ENCODE data around the gene KRT83.

Gene KRT83

DNA sequence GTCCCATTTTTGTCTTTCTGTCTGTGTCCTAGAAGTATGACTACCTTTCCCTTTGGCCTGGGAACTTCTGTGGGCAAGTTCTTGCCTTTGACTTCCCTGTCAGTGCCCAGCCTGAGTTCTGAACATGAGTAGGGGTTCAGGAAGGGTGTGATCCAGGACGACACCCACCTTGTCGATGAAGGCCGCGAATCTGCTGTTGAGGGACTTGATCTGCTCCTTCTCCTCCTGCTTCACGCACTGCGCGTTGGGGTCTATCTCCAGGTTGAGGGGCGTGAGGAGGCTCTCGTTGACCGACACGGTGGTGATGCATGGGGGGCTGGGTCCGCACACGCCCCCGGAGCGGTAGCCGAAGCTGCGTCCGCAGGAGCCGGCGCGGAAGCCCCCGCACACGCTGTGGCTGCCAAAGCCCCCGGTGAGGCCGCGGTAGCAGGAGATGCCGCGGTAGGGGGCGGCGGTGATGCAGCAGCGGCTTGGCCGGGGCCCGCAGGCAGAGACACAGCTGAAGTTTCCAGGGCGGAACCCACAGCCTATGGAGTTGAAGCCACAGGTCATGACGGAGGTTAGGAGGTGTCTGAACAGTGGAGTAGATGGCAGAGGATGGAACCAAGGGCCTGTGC is at the start of gene KRT83:
Gene KRT83 (minus strand): TSS at position 615 of the 617 bp plus-strand sequence. CDS start 63 bp downstream, at position 552.
- no peak for DNase-seq (ENCODE audit: low read depth)

DNA sequence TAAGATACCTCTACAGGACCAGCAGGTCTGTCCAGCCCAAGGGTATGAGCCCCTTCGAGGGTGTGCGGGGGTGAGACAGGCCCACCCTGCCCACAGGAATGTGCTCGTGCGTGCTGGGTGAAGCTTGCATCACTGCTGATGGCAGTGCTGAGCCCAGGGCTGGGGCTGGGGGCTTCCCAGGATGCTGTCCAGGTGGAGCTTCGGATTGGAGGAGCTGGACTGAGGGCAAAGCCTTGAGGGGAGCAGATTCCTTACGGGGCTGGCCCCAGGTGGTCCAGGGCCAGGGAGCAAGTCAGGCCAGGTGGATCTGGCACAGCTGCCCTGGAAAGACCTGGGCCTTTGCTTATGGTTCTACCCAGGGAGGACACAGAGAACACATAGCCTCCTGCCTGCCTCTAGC is 48.6 kb upstream of the KRT83 start:
- DNase-seq (ENCODE audit: low read depth), result no peak

DNA sequence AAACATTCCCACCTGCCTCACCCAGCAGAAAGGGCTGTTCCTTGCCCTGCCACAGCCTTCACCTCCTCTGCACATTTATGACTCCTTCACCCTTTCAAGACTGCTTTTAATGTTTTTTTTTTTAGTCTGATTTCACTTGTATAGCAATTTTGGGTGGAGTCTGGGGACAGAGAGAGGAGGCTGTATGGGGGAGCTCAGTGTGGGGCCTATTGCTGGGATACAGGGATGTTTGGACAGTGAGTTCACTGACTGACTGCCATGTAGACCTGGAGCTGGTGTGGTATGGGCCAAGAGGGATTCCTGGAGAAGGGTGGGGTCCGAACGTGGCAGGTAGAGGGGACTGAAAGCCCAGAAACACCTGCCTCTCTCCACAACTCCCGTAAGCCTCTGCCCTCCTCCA is 48.0 kb upstream of the KRT83 start:
- DNase-seq (ENCODE audit: low read depth), result no peak

DNA sequence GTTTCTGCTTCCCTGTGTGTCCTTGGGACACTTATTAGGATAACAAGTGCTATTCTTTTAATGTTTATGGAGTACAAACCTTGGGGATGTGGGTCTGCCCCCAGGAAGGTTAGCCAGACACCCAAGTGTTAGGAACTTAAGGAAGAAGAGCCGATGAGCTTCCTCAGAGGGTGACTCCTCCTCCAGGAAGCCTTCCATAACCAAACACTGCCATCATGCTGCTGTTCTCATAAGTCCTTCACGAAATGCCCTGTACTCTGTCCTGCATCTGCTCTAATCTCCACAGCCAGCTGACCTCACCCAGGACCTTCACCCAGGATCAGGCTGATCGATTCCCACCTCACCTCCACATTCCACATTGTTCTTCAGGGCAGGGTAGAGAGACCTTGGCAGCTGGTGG is 47.3 kb upstream of the KRT83 start:
- DNase-seq (ENCODE audit: low read depth), result no peak

DNA sequence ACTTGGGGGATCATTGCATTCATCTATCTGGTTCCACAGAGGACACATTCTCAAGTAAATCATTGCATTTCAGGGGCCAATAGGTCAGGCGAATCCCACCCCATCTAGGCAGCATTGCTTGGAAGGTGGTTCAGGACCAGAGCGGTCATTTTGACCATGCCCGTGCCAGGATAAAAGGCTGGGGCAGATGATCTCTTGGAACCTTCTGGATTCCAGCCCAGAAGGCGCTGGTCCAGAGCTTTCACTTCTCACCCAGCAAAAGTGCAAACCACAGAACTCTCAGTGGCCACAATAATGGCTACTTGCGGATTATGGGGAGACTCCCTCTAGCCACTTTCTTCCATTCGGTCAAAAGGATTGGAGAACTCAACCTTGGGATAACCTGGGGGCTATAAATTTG is 46.7 kb upstream of the KRT83 start:
- DNase-seq (ENCODE audit: low read depth), result no peak

DNA sequence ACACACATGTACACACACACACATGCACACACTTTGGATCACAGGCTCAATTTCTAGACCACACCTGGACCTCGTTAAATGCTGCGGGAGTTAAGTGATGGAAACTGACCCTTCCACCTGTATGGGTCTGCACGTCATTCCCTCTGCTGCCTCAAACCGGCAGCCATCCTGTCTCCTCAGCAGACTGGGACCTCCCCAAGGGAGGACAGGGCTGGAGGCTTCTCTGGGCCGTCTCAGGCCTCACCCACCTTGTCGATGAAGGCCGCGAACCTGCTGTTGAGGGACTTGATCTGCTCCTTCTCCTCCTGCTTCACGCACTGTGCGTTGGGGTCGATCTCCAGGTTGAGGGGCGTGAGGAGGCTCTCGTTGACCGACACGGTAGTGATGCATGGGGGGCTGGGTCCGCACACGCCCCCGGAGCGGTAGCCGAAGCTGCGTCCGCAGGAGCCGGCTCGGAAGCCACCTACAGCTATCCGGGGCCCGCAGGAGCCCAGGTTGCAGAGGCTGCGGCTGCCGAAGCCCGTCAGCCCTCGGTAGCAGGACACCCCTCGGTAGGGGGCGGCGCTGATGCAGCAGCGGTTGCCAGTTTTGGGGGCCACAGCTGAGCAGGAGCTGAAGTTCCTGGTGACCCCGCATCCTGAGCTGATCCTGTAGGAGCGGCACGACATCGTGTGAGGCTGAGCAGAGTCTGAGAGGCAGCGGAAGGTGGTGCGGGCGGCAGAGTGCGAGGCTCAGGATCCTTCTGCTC is 45.7 kb upstream of the KRT83 start, which contains the start of gene KRT85:
Gene KRT85 (minus strand): TSS at position 744 of the 748 bp plus-strand sequence. CDS start 76 bp downstream, at position 668.
- no peak for DNase-seq (ENCODE audit: low read depth)

DNA sequence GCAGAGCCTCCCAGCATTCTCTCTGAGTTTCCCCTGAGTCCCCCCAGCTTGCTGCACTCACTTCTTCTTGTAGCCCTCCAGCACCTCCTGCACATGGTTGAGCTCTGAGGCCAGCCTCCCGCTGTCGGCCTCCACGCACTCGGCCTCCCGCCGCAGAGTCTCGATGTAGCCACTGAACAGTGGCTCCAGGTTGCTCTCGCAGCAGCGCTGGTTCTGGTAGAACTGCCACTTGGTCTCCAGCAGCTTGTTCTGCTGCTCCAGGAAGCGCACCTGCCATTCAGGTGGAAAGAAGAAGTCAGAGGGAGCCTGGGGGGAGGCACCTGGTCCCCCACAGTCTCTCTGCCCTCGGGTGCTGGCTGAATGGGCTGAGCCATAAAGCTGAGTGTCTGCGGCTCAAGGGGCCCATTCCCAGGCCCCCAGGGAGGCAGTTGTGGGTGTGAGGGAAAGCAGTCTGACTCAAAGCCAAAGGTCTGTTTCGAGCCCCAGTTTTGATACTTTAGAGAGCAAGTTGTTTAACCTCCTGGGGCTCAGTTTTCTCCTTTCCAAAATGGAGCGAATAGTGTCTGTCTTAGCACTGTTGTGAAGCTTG is 43.8 kb upstream of the KRT83 start:
- DNase-seq (ENCODE audit: low read depth), result no peak

DNA sequence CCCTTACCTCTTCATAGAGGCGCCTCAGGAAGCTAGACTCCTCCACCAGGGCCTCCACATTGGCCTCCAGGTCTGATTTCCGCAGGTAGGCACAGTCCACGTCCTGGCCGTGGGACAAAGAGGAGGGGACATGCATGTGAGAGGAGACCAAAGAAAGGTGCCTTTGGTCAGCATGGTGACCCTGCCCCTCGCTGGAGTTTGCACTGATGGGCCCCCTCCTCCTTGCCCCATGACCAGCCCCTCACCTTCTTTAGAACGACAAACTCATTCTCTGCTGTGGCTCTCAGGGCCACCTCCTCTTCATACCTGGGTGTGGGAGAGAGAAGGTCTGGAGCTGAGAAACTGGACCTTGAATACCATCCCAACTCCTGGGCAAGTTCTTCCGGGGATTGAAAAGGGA is 42.9 kb upstream of the KRT83 start:
- DNase-seq (ENCODE audit: low read depth), result no peak

DNA sequence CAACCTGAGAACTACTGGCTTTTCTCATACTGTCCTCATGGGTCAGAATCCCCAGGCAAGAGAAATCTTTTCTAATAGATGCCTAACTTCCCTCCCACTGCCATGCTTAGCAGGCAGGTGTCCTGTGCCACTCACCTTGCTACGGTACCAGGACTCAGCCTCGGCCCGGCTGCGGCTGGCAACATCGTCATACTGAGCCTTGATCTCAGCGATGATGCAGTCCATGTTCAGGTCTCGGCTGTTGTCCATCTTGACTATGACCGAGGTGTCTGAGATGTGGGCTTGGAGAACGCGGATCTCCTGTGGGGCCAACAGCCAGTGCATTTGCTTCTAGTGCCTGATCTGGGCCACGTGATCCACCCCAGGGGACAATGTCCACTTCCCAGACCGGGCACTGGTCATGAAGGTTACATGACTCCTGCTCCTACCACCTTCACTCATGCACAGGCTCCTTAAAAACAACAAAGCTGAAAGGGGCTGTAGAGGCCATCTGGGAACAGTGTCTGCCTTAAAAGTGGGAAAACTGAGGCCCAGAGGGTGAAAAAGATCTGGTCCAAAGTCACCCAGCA is 42.0 kb upstream of the KRT83 start:
- DNase-seq (ENCODE audit: low read depth), result no peak

DNA sequence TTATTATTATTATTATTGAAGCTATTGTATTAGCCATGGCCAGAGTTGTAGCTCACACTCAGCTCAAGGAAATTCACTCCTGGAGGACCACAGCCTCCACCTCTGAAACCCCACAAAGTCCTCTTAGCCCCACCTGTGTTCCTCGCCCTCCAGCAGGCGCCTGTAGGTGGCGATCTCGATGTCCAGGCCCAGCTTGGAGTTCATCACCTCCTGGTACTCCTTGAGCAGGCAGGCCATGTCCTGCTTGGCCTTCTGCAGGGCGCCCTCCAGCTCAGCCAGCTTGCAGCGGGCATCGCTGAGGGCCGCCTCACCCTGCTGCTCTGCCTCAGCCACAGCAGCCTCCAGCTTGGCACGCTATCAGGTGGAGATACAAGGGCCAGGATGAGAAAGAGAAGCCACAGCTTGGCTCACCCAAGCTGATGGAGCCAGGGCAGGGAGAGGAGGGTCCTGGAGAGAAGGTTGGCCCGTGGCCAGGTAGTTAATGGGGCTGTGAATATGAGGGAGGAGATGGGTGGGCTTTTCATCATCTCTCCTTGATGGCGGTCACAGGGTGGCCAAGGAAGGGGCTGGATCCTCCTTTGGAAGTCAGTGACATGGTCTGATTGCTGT is 41.0 kb upstream of the KRT83 start:
- DNase-seq (ENCODE audit: low read depth), result no peak

DNA sequence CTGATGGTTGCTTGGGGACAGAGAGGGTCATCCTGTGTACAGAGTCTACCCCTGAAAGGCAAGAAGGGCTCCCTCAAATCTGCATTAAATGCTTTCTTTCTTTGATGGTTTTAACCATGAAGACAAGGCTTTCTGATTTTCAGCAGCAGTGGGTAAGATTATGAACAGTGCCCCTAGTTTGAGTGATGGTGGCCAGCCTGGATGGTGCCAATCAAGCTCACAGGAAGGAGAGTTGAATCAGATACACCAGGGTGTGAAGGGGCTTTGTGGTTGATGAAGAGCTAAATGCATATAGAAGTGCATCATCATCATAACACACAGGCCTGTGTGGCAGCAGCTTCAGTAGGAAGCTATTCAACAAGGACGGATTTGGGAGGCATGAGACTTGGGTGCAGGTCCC is 40.4 kb upstream of the KRT83 start:
- no peak for DNase-seq (ENCODE audit: low read depth)

DNA sequence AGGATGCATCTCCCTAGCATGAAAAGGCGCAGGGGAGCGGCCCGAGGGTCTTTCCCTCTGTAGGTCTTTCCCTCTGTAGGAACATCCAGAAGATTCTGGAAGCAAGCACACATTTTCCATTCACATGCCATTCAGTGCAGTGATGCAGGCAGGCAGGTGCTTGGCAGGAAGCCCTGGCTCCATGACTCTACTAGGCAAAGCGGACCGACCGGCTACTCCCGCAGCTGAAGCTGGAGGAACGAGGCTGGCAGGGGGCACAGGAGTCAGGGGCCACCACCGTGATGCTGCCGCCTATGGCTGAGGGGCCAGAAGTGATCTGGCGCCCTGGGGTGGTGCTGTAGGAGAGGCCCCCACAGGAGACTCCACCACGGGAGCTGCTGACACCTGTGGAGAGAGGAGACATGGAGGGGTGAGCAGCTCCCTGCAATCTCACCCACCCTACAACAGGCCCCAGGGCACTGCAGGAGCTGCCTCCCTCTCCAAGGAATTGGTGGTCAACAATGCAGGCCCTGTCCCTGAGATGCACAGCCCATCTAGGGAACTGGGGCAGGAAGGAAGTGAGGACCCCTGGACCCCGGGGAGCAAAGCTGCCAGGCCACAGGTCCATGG is 39.6 kb upstream of the KRT83 start:
- DNase-seq (ENCODE audit: low read depth), result no peak

DNA sequence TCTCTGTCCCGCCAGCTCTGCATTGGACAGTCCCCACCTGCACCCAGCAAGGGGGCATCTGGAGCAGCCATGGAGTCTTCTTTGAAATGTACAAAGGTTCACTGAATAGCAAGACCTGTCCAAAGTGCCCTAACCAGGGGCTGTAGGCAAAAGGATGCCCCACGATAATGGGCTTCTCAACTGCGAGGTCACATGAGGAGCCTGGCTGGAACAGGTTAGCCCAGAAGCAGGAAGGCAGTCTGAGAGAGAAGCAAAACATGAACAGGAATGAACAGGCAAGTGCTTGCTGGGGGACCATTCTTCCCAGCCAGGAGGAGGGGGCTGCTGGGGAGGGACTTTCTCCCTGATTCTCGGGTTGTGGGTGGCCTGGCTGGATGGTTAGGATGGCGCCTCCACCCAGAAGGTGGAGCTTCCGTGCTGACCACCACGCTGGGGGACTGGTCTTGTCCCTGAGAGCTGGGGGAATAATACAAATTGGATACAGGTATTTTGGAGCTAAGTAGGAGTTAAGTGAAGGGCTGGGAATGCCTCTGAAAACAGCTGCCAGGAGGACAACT is 39.0 kb upstream of the KRT83 start:
- DNase-seq (ENCODE audit: low read depth), result no peak

DNA sequence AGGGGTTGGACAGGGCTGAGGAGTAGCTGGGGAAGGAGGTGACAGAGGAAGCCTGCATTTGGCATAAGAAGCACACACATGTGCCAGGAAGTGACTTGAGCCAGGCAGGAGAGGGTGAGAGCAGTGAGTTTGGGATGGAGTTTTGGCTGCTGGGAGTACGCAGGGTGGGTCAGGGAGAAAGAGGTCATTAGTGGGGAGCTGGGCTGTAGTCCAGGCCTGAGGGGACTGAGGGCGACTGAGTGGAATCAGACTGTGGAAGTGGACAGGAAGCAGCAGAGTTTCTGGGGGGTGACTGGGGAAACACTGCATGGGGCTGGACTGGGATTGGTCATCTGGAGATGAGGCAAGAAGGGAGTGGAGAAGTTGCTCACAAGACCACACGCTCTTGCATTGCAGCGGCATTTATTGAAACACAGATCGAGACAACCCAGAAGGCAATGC is 38.4 kb upstream of the KRT83 start:
- no peak for DNase-seq (ENCODE audit: low read depth)

DNA sequence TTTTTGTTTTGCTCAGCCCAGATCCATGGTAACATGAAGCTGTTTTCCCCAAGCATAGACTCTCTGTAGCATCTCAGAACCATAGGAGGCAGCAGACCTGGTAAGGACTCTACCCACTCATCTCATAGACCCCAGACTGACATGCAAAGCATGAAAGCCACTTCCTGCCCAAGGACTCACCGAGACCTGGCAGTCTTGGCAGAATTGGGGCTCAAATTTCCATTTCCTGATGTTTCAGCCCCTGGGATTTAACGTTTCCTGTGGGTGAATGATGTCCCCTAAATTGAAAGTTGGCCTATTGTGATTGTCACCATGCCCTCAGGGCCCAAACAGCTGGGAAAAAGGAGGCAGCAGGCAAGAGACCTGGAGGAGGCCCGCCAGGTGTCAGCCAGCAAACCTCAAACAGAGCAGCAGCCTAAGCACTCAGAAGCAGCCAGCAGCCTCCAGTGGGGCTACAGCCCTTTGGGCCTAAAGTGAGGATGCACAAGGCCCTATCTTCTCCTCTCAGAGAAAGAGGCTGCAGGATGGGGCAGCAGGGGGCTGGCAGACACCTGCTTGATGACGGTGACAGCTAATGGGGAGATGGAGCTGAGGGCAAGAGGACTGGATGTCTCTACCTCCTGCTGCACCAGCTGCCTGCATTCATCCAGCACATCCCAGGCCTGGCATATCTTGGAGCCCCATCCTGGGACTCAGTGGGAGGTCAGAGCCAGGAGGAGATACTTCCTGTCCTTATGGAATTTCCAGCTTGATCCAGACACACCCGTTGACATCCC is 37.6 kb upstream of the KRT83 start:
- peak; percentile 2 for DNase-seq (ENCODE audit: low read depth)

DNA sequence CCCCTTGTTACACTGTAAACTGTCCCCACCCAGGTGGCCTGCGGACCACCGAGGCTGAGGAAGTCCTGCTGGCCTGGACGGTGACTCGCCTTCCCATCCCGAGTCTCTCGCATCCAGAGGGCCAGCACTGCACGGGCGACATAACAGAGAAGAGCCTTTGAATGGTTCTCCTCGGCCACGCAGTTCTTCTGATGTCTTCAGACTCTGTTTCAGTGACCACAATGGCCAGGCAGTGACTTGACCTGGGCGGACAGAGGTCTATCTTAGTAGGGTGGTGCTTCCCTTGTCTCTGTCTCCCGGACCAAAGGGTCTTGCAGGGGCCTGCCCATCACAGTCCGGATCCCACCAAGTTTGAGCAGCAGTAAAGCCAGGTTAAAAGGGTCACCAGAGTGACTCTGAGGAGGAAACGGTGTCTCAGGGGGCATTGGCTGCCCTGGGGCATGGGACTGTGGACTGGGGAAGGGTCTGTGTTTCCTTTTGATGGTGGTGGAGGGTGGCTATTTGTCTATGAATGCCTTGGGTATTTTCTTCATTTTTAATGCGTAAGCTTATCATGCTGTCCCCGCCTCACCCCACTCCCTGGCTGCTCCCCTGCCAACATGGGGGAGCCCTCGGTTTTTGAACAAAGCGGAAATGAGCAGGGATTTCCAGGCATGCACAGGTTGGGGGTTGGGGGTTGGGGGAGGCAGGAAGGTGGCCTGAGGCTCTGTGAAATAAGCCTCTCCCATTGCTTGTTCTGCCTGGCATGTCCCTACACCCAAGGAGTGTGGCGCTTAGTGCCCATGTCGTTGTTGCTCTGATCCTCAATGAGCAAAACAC is 35.8 kb upstream of the KRT83 start:
- DNase-seq (ENCODE audit: low read depth), result no peak

DNA sequence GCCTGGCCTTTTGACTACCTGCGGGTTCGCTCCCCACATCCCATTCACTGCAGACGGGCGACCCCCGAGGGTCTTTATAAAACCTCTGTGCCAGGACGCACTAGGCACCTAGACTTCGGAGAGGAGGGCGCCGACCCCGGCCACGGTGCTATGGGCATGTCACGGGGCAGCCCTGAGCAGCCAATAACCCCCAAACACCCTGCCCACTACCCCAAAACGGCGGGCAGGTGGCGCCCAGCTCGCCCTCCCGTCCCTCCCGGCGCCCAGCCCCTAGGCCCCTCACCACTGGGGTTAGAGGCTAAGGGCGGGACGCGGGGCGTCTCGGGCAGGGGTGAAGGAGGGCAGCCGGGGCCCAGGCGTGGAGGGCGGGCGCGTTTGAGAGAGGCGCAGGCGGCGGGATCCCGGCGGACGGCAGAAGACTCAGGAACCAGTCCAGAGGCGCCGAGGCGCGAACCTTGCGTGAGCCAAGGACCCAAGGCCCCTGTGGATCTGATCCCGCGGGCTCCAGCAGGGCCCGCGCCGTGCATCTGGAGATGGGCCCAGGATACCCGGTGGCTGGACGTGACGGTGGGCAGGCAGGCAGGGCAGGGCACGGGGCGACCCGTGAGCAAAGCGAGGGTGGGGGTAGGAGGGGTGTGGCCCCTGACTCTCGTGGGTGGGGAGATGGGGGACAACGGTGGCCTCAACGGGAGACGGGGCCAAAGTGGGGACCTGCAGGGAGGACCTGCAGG is 35.0 kb upstream of the KRT83 start:
- DNase-seq (ENCODE audit: low read depth), result no peak

DNA sequence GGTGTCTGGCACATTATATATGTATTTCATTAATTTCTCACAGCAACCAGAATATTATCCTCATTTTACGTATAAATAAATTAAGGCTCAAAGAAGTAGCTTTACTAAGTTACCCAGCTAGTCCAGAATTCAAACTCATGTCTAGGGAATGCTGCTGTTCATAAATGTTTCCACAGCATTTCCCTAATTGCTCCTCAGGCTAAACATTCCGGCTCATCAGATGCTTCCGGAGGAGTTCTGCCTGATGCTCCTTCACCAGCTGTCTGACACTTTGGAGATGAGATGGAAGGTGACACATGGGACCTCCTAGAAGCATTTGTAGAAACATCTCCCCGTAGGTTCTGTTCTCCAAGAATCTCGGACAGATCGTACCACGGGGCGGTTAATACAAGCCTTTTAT is 34.0 kb upstream of the KRT83 start:
- DNase-seq (ENCODE audit: low read depth), result no peak

DNA sequence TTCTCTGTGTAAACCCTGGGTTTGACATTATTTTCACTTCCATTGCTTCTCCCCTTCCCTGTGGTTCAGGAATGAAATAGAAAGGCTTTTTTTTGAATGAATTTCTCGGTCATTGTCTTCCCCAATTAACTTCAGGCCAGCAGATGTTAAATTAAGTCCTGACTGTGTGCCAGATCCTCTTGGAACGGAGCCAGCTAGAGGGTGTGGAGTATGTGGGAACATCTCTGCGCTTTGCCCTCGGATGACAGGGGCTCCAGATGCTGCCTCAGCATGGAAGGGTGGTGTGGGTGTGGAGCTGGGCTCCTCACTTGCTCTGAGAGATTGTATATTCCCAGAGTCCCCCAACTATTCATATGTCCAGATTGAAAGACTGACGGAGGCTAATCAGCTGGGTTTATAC is 33.0 kb upstream of the KRT83 start:
- DNase-seq (ENCODE audit: low read depth), result no peak
